GM21717 (cell line): ENCODE results near the gene FN3K.

Source experiments
- ATAC-seq: cut with Tn5 transposase; IDR thresholded peaks from one replicate; pipeline ENCODE4 v1.9.1; 2021; ENCODE audit warnings: mild to moderate bottlenecking, moderate library complexity; ENCODE audit not compliant: unreplicated experiment

Gene FN3K

GRCh38 chr17:82793974-82794630 is 58.7 kb downstream of the FN3K start:
- ATAC-seq: no peak

GRCh38 chr17:82794781-82795482 is 59.5 kb downstream of the FN3K start:
- no peak for ATAC-seq

GRCh38 chr17:82795615-82796014 is 60.2 kb downstream of the FN3K start:
- ATAC-seq: no peak

- ATAC-seq: no peak
Observed at GRCh38 chr17:82797061-82797460, 61.6 kb downstream of the FN3K start.

- no peak for ATAC-seq
Observed at GRCh38 chr17:82798752-82799151, 63.3 kb downstream of the FN3K start.

GRCh38 chr17:82799591-82799990 is 64.2 kb downstream of the FN3K start:
- ATAC-seq: no peak
